Right lobe of liver (tissue), 6 donors: Measurements from ENCODE around the gene SEH1L. TPM values are rescaled to one million over a fixed set of nuclear protein-coding genes. Genes with fewer than 3 reads are reported as not detected.

Experiments
- ATAC-seq, 4 donors: fragments of 200-7000 bp; cut with Tn5 transposase; one replicate each; pipeline ENCODE4 v1.9.1; 2020; ENCODE audit warnings: mild to moderate bottlenecking in 4 of 4, moderate library complexity in 4 of 4
- DNase-seq, 3 donors: peaks; one replicate each; pipeline ENCODE4 v3.0.0-alpha.2; 2020
- H3K27ac ChIP-seq, 3 donors: fragments of 200-600 bp; one replicate each; pipeline ENCODE4 v1.8.0; 2022
- H3K27me3 ChIP-seq, 2 donors: fragments of 200-600 bp; one replicate each; pipeline ENCODE4 v1.8.0; 2022
- H3K36me3 ChIP-seq, 4 donors: fragments of 200-600 bp; sonication (generic) in 1 of 4; one replicate each; pipeline versions ENCODE4 v1.5.1 to v1.8.0; 2017 to 2022; ENCODE audit warnings: control low read depth in 1 of 4
- H3K4me1 ChIP-seq, 4 donors: fragments of 200-600 bp; sonication (generic) in 1 of 4; one replicate each; pipeline versions ENCODE4 v1.5.1 to v1.8.0; 2017 to 2022; ENCODE audit warnings: control low read depth in 1 of 4
- H3K4me3 ChIP-seq, 3 donors: fragments of 200-600 bp; one replicate each; pipeline ENCODE4 v1.8.0; 2022
- H3K9me3 ChIP-seq, 4 donors: fragments of 200-600 bp; sonication (generic) in 1 of 4; one replicate each; pipeline versions ENCODE4 v1.5.1 to v1.8.0; 2017 to 2022; ENCODE audit warnings: control low read depth in 1 of 4
- CTCF ChIP-seq, 4 donors: fragments of 200-600 bp in 3 of 4; fragments of 450-650 bp in 1 of 4; IDR thresholded peaks; one replicate each; pipeline versions ENCODE4 v1.5.1 to v1.8.0; 2016 to 2022; ENCODE audit warnings: antibody characterized with exemption in 4 of 4, mild to moderate bottlenecking in 2 of 4
- POLR2A ChIP-seq: fragments of 450-650 bp; IDR thresholded peaks from one replicate; pipeline ENCODE4 v1.6.1; 2017; ENCODE audit warnings: antibody characterized with exemption, mild to moderate bottlenecking
- WGBS: methylation state at CpG from one replicate; pipeline ENCODE4 v1.1.6; 2018; ENCODE audit warnings: low coverage, low lambda C conversion rate; ENCODE audit not compliant: insufficient coverage; ENCODE audit errors: missing lambda C conversion rate; 5-methylcytosine and 5-hydroxymethylcytosine counted together
- intact Hi-C, 2 donors: fragments of 100-400 bp; cut with DNase I; formaldehyde crosslinking; loops; one replicate each; pipeline versions ENCODE4 v1.11.2 to v1.14.1; 2022
- total RNA-seq, 6 experiments: library from RNA; depleted of rRNA in 2 of 6; stranded (reverse); fragments of >200 nt in 2 of 6; fragmentation: NEBNext Ultra II Directional in 3 of 6; extraction: Animal tissue kit (Norgen Biotek cat#: 25700) in 3 of 6; gene quantifications; one replicate each; pipeline versions ENCODE4 v1.1.0 to v1.2.4, GENCODE V29; 2016 to 2023
- donor health status: DM: no; HTN: yes; CAD: no.
- donor health status: DM: no; HTN: no; CAD: no.
- donor health status: DM: no; HTN: no; CAD: no.
- donor health status: DM: no; HTN: yes; CAD: no.
- donor health status: DM: no; HTN: yes; CAD: no.

Gene SEH1L
- total RNA-seq, 6 experiments from 2014 or later, result 14.6 to 30.3 (median 20.9) TPM

- H3K4me3 ChIP-seq, result no peak overlapping the region
- DNase-seq, result no peak
- H3K27ac ChIP-seq, result no peak overlapping the region
- no peaks in the 10 kb centered on the region for H3K9me3 ChIP-seq
- no peaks in the 10 kb centered on the region for H3K4me1 ChIP-seq
- H3K27me3 ChIP-seq, result no peaks in the 10 kb centered on the region
- ATAC-seq, result no peak
- TF ChIP-seq POLR2A (no peak), CTCF (IDR thresholded peaks at IDR 0.05) (no peak)
- intact Hi-C loops, result no loop called here
- 99% methylated on average over 4 of the region's 4 CpGs for WGBS
- peaks cover 0 to 48% (median 7%) of the 10 kb centered on the region in 4 donors for H3K36me3 ChIP-seq
Measured at GRCh38 chr18:13014818-13015217, 67.0 kb downstream of the SEH1L start.

GRCh38 chr18:13017247-13017875 lies 69.5 kb downstream of the SEH1L start:
- no peaks in the 10 kb centered on the region for H3K9me3 ChIP-seq
- no peak overlapping the region for H3K27ac ChIP-seq
- no peaks in the 10 kb centered on the region for H3K4me1 ChIP-seq
- intact Hi-C loops, result no loop called here
- ATAC-seq (no peak), DNase-seq (no peak)
- H3K36me3 ChIP-seq, result peaks cover 0 to 47% (median 8%) of the 10 kb centered on the region in 4 donors
- 67% methylated on average over 2 of the region's 2 CpGs for WGBS
- H3K27me3 ChIP-seq, result no peaks in the 10 kb centered on the region
- TF ChIP-seq CTCF (IDR thresholded peaks at IDR 0.05) (no peak), POLR2A (no peak)
- no peak overlapping the region for H3K4me3 ChIP-seq

- 76% methylated on average over 2 of the region's 2 CpGs for WGBS
- Histone ChIP-seq H3K27ac (no peak overlapping the region), H3K4me3 (no peak overlapping the region), H3K36me3 (peaks cover 0 to 43% (median 6%) of the 10 kb centered on the region in 4 donors), H3K27me3 (no peaks in the 10 kb centered on the region), H3K4me1 (no peaks in the 10 kb centered on the region), H3K9me3 (no peaks in the 10 kb centered on the region)
- intact Hi-C loops, result no loop called here
- no peak for DNase-seq
- TF ChIP-seq POLR2A (no peak), CTCF (IDR thresholded peaks at IDR 0.05) (no peak)
- no peak for ATAC-seq
Measured at GRCh38 chr18:13018374-13018773, 70.6 kb downstream of the SEH1L start.

GRCh38 chr18:13019301-13019700 lies 71.5 kb downstream of the SEH1L start:
- Histone ChIP-seq H3K27ac (no peak overlapping the region), H3K4me1 (no peaks in the 10 kb centered on the region), H3K36me3 (peaks cover 0 to 38% (median 6%) of the 10 kb centered on the region in 4 donors), H3K9me3 (no peaks in the 10 kb centered on the region), H3K4me3 (no peak overlapping the region), H3K27me3 (no peaks in the 10 kb centered on the region)
- intact Hi-C loops, result no loop called here
- no peak for TF ChIP-seq POLR2A
- no peak for TF ChIP-seq CTCF (IDR thresholded peaks at IDR 0.05)
- no peak for DNase-seq
- WGBS, result 64% methylated on average over 3 of the region's 3 CpGs
- ATAC-seq, result no peak

- TF ChIP-seq POLR2A, result no peak
- TF ChIP-seq CTCF (IDR thresholded peaks at IDR 0.05), result no peak
- no peak overlapping the region for H3K27ac ChIP-seq
- H3K4me3 ChIP-seq, result no peak overlapping the region
- no peaks in the 10 kb centered on the region for H3K9me3 ChIP-seq
- ATAC-seq (no peak), DNase-seq (no peak)
- peaks cover 0 to 28% (median 5%) of the 10 kb centered on the region in 4 donors for H3K36me3 ChIP-seq
- no peaks in the 10 kb centered on the region for H3K4me1 ChIP-seq
- intact Hi-C loops, result no loop called here
- no peaks in the 10 kb centered on the region for H3K27me3 ChIP-seq
Measured at GRCh38 chr18:13022644-13023043, 74.8 kb downstream of the SEH1L start.
